ENCODE measurements around the gene IGFL3. TPM values are rescaled to one million over a fixed set of nuclear protein-coding genes. Genes with fewer than 3 reads are reported as not detected.

IGFL3 gene
- total RNA-seq (2022; extraction: Qiagen RNA extraction): 0.20 to 0.45 TPM (median 0.31 TPM) in 5 replicates

DNA sequence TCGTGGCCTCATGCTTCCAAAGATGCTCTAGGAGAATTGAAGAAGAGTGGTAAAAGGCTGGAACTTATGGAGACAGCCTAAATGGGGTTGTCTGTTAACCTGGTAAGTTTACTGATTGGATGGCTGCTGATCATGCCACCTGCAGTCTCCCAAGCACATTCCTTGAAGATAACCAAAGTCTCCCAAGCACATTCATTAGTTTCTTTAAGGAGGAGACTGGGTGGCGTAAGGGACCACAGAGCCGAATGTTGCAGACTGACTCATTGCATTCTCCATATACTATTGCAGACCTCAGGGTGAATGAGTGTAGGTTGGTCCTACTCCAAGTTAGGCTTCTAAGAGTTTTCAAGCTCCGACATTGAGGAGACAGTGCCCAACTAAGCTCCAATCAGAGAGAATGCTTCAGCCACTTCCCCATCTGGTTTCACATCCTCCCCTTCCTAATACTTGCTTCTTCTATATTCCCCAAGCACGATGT, at the start of gene IGFL3:
IGFL3 (minus strand) TSS at position 51 of the 478 bp plus-strand sequence; CDS start at position 12, 39 bp downstream.

DNA sequence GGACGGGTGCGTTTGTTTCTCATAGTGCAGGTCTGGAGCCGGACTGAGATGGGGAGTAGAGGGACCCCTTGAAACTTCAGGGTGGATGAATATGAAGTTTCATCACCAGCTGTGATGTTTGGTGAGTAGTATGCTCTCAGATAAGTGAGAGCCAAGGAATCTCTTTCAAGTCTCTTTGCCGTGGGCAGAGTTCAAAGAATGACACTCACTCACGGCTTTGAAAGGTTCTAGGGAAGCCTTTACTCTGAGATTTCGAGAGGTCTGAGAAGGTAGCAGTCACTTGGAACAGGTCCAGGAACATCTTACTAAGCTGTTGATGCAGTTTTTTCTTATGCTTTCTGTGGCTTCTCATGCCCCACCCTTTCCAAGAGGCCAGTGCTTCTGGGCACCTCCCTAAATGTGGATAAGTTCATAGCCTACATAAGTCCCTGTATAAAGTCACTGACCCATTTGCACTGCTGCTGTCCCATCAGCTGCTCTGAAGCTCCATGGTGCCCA, 23.4 kb upstream of the IGFL3 start, which contains the start of gene IGFL2:
IGFL2 (plus strand) TSS at position 448 of the 498 bp plus-strand sequence; CDS start at position 489, 41 bp downstream.

Other genes with a start within 250 kb of the IGFL3 start
- 23.0 to 37.6 TPM (median 37.2 TPM) in 5 replicates for gene IRF2BP1, start 238.5 kb downstream of the IGFL3 start, total RNA-seq (2022; extraction: Qiagen RNA extraction)
- gene MYPOP, start 222.1 kb downstream of the IGFL3 start, total RNA-seq (2022; extraction: Qiagen RNA extraction): 6.0 to 10.7 TPM (median 9.9 TPM) in 5 replicates
- not detected in 5 replicates for gene NANOS2, start 209.9 kb downstream of the IGFL3 start, total RNA-seq (2022; extraction: Qiagen RNA extraction)
- gene NOVA2, start 150.8 kb downstream of the IGFL3 start, total RNA-seq (2022; extraction: Qiagen RNA extraction): 0.12 to 0.19 TPM (median 0.13 TPM) in 5 replicates
- gene CCDC61, start 129.2 kb downstream of the IGFL3 start, total RNA-seq (2022; extraction: Qiagen RNA extraction): 4.7 to 6.5 TPM (median 5.4 TPM) in 5 replicates
- gene PGLYRP1, start 101.6 kb downstream of the IGFL3 start, total RNA-seq (2022; extraction: Qiagen RNA extraction): not detected in 5 replicates
- gene IGFL4, start 83.7 kb downstream of the IGFL3 start, total RNA-seq (2022; extraction: Qiagen RNA extraction): 0.33 to 1.0 TPM (median 0.54 TPM) in 5 replicates
- 0.32 to 1.3 TPM (median 0.74 TPM) in 5 replicates for gene IGFL2, start 23.6 kb upstream of the IGFL3 start, total RNA-seq (2022; extraction: Qiagen RNA extraction)
- 1.9 to 3.2 TPM (median 2.5 TPM) in 5 replicates for gene IGFL1, start 105.1 kb upstream of the IGFL3 start, total RNA-seq (2022; extraction: Qiagen RNA extraction)
- 0.06 TPM in 1 of 5 replicates, not detected in the others for gene HIF3A, start 172.4 kb upstream of the IGFL3 start, total RNA-seq (2022; extraction: Qiagen RNA extraction)
- 79.3 to 95.2 TPM (median 85.4 TPM) in 5 replicates for gene PPP5C, start 222.4 kb upstream of the IGFL3 start, total RNA-seq (2022; extraction: Qiagen RNA extraction)

Measured in A549 treated with CORT108297 at 1 μM for 4 hours (cell line).